ENCODE results near the gene CHD5. TPM values are rescaled to one million over a fixed set of nuclear protein-coding genes. Genes with fewer than 3 reads are reported as not detected.

CHD5 gene
- polyA plus RNA-seq, 2 of the 4 experiments (the other 2 are of a cell fraction) = 0.21 to 0.66 TPM

GRCh38 chr1:6142734-6143133, 37.4 kb downstream of the CHD5 start (continued):
- TF ChIP-seq MAX (IDR thresholded peaks at IDR 0.05) = no peak
- TF ChIP-seq ZSCAN20 (CRISPR knock-in tag; IDR thresholded peaks at IDR 0.05) = no peak
- TF ChIP-seq FOSL2 (IDR thresholded peaks at IDR 0.05) = no peak
- no peak for TF ChIP-seq FOSL2 (CRISPR knock-in tag; IDR thresholded peaks at IDR 0.05)
- TF ChIP-seq HOXB13 (CRISPR knock-in tag; IDR thresholded peaks at IDR 0.05; ENCODE audit: low read depth) = no peak

- Histone ChIP-seq H3K4me1 (no peaks in the 10 kb centered on the region), H3K9me3 (no peaks in the 10 kb centered on the region), H3K27ac (no peak overlapping the region), H3K4me2 (no peak overlapping the region), H3K4me3 (no peak overlapping the region)
- FAIRE-seq (no peak), DNase-seq (ENCODE audit: low read depth in 1 of 2, low spot score in 1 of 2) (no peak), ATAC-seq (no peak)
- ChIA-PET POLR2A (no interaction called here), CTCF (interaction anchor here (1.1 kb wide), 1 partner anchor 46 kb away, joined by 3 read pairs; no protein-coding TSS in a partner anchor)
- TF ChIP-seq ZFP36 (IDR thresholded peaks at IDR 0.05; ENCODE audit: borderline replicate concordance, partially characterized antibody) (no peak), E2F6 (IDR thresholded peaks at IDR 0.05; ENCODE audit: borderline replicate concordance, low read depth) (no peak), EHF (CRISPR knock-in tag; IDR thresholded peaks at IDR 0.05) (no peak), BHLHE40 (IDR thresholded peaks at IDR 0.05; ENCODE audit: low read depth, low read length) (no peak), RFX5 (IDR thresholded peaks at IDR 0.05) (no peak), KDM1A (IDR thresholded peaks at IDR 0.05; ENCODE audit: low read depth) (no peak), POLR2A (IDR thresholded peaks at IDR 0.05; ENCODE audit: low read length) (no peak), ZSCAN20 (CRISPR knock-in tag; IDR thresholded peaks at IDR 0.05) (no peak), JUNB (IDR thresholded peaks at IDR 0.05) (no peak), CHD2 (IDR thresholded peaks at IDR 0.05; ENCODE audit: low read length, partially characterized antibody) (no peak), USF2 (IDR thresholded peaks at IDR 0.05) (no peak), NFE2L2 (conservative IDR thresholded peaks at IDR 0.05; ENCODE audit: low read length) (no peak), NPAS2 (CRISPR knock-in tag; IDR thresholded peaks at IDR 0.05; ENCODE audit: borderline replicate concordance) (no peak), ESRRA (IDR thresholded peaks at IDR 0.05; ENCODE audit: borderline replicate concordance, low read length) (no peak), CEBPB (IDR thresholded peaks at IDR 0.05) (no peak), FOXS1 (CRISPR knock-in tag; IDR thresholded peaks at IDR 0.05) (no peak), HES2 (IDR thresholded peaks at IDR 0.05) (no peak), HOXA7 (CRISPR knock-in tag; IDR thresholded peaks at IDR 0.05) (no peak)
- 85% methylated on average over 27 of the region's 33 CpGs for WGBS (ENCODE audit: missing lambda C conversion rate)
Measured at GRCh38 chr1:6142036-6142621, 38.0 kb downstream of the CHD5 start.

GRCh38 chr1:6141592-6141991, 38.5 kb downstream of the CHD5 start:
- TF ChIP-seq SMC3 (IDR thresholded peaks at IDR 0.05) = no peak
- TF ChIP-seq FOSB (CRISPR knock-in tag; IDR thresholded peaks at IDR 0.05) = no peak
- no peak for TF ChIP-seq USF2 (IDR thresholded peaks at IDR 0.05)
- WGBS (ENCODE audit: missing lambda C conversion rate) = 57% methylated on average over 7 of the region's 7 CpGs
- ATAC-seq (peak in 1 of 2 experiments; percentile 73; a peak in 3 of 6 replicates), FAIRE-seq (no peak), DNase-seq (ENCODE audit: low read depth in 1 of 2, low spot score in 1 of 2) (peak in 1 of 2 experiments; percentile 32)
- Histone ChIP-seq H3K4me3 (no peak overlapping the region), H3K4me1 (no peaks in the 10 kb centered on the region), H3K27ac (no peak overlapping the region), H3K4me2 (no peak overlapping the region), H3K9me3 (no peaks in the 10 kb centered on the region)
- ChIA-PET POLR2A (interaction anchor here (0.6 kb wide), 1 partner anchor 46 kb away, joined by 3 read pairs; no protein-coding TSS in a partner anchor), CTCF (interaction anchor here (1.1 kb wide), 1 partner anchor 46 kb away, joined by 3 read pairs; no protein-coding TSS in a partner anchor)
